Prostate gland (tissue), 2 donors: ENCODE results near the gene NTNG1. TPM values are rescaled to one million over a fixed set of nuclear protein-coding genes. Genes with fewer than 3 reads are reported as not detected.

Experiments
- DNase-seq: peaks from one replicate; pipeline ENCODE4 v3.0.0-alpha.2; 2019; ENCODE audit warnings: low spot score
- H3K27ac ChIP-seq, 2 donors: fragments of 200-600 bp; sonication (generic); 2 replicates each; pipeline ENCODE4 v1.5.1; 2017 to 2019
- H3K27me3 ChIP-seq: fragments of 200-600 bp; sonication (generic); replicated peaks from 2 replicates; pipeline ENCODE4 v1.5.1; 2019; ENCODE audit not compliant: insufficient read depth
- H3K36me3 ChIP-seq, 2 donors: fragments of 200-600 bp; sonication (generic); 1 replicate in 1 of 2; 2 replicates in 1 of 2; pipeline versions ENCODE4 v1.5.1 to v1.8.1; 2017 to 2019
- H3K4me1 ChIP-seq: fragments of 200-600 bp; sonication (generic); replicated peaks from 2 replicates; pipeline ENCODE4 v1.5.1; 2019
- H3K4me3 ChIP-seq, 2 donors: fragments of 200-600 bp; sonication (generic); 2 replicates each; pipeline ENCODE4 v1.5.1; 2017 to 2019
- H3K9me3 ChIP-seq: fragments of 200-600 bp; sonication (generic); 2 replicates; pipeline ENCODE4 v1.5.1; 2017
- POLR2A ChIP-seq: fragments of 450-650 bp; IDR thresholded peaks from one replicate; pipeline ENCODE4 v1.6.1; 2016; ENCODE audit warnings: antibody characterized with exemption, mild to moderate bottlenecking
- POLR2AphosphoS5 ChIP-seq: sonication (generic); formaldehyde crosslinking; IDR thresholded peaks from one replicate; pipeline ENCODE4 v1.6.1; 2017; ENCODE audit warnings: antibody characterized with exemption
- WGBS: methylation state at CpG from one replicate; pipeline ENCODE4 v1.1.5; 2018; 5-methylcytosine and 5-hydroxymethylcytosine counted together
- intact Hi-C: fragments of 100-400 bp; cut with DNase I; formaldehyde crosslinking; loops from one replicate; pipeline ENCODE4 v1.14.2; 2022
- small RNA-seq, 2 donors: library from RNA; depleted of rRNA; stranded (forward); fragments of <200 nt; gene quantifications; one replicate each; pipeline ENCODE3, GENCODE V24; 2016
- total RNA-seq, 2 donors: library from RNA; depleted of rRNA; stranded (reverse); fragments of >200 nt; gene quantifications; one replicate each; pipeline ENCODE4 v1.1.0, GENCODE V29; 2016
- TF ChIP-seq, protein P1 (sequence below), 4 experiments: fragments of 200-600 bp in 2 of 4; fragments of 450-650 bp in 2 of 4; sonication (generic) in 2 of 4; IDR thresholded peaks; 1 replicate in 3 of 4; 2 replicates in 1 of 4; pipeline ENCODE4 v1.5.1; 2016 to 2019; ENCODE audit warnings: antibody characterized with exemption in 4 of 4, mild to moderate bottlenecking in 2 of 4, moderate library complexity in 2 of 4

The NTNG1 gene
- total RNA-seq, 2 donors from 2014 or later: 2.6 to 5.1 TPM

DNA sequence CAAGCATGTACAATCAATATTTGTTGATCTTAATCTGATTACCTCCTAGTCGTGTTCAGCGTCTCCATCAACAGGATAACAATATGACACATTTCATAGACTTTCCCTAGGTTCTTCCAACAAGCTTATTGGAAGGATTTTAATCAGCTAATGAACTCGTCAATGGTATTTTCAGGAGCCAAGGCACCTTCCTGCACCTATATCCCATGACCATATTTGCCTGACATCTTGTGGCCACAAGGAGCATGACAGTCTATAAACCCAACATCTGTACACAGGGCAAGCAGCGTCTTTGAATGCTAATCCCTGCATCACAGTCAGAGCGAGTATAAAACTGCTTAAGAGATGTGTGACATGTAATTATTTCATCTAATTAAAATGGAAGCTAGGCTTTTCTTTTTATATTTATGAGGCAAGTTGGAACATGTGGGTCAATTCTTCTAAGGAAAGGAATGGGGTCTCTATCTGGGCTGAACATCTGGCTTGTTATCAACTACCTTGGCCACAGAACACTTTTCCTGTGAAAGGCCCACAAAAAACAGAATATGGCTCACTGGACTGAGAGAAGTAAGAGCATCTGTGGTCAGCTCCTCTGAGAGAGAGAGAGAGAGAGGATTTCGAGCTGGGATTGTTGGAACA, 388.8 kb downstream of the NTNG1 start:
- no peaks in the 10 kb centered on the region for H3K27me3 ChIP-seq
- peak; percentile 68 for DNase-seq
- peak; percentile 71 for TF ChIP-seq POLR2AphosphoS5
- no peak for TF ChIP-seq POLR2A
- TF ChIP-seq, protein P1, sequence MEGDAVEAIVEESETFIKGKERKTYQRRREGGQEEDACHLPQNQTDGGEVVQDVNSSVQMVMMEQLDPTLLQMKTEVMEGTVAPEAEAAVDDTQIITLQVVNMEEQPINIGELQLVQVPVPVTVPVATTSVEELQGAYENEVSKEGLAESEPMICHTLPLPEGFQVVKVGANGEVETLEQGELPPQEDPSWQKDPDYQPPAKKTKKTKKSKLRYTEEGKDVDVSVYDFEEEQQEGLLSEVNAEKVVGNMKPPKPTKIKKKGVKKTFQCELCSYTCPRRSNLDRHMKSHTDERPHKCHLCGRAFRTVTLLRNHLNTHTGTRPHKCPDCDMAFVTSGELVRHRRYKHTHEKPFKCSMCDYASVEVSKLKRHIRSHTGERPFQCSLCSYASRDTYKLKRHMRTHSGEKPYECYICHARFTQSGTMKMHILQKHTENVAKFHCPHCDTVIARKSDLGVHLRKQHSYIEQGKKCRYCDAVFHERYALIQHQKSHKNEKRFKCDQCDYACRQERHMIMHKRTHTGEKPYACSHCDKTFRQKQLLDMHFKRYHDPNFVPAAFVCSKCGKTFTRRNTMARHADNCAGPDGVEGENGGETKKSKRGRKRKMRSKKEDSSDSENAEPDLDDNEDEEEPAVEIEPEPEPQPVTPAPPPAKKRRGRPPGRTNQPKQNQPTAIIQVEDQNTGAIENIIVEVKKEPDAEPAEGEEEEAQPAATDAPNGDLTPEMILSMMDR (IDR thresholded peaks at IDR 0.05): peak in 3 of 4 experiments; percentile 75 to 87 (median 82)
- no peaks in the 10 kb centered on the region for H3K9me3 ChIP-seq
- no peaks in the 10 kb centered on the region for H3K4me1 ChIP-seq
- no peak overlapping the region for H3K4me3 ChIP-seq
- 14% methylated on average over 6 of the region's 6 CpGs for WGBS
- intact Hi-C loops: loop anchor here (5.0 to 10.0 kb wide), 2 partner anchors 215 to 472 kb away; partner anchors contain the start of gene PRMT6
- H3K27ac ChIP-seq: peak overlapping the region; percentile 8 to 29
- H3K36me3 ChIP-seq: no peaks in the 10 kb centered on the region

DNA sequence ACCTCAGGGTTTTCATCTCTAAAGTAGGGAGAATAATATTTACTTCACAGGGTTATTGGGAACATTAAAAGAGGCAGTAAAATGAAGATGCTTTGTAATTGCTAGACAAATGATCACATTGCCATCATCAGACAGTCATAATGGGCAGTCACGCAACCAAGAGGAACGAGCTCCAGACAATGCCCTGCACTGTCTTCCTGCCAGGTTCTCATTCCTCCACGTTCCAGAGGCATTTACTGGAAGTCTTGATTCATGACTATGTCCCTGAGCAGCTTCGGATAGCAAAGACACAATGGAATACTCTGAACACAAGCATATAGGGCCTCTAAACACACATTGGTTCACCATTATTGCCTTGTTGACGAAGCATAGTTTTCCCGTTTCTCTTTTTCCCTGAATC, 389.7 kb downstream of the NTNG1 start:
- Histone ChIP-seq H3K36me3 (no peaks in the 10 kb centered on the region), H3K4me1 (no peaks in the 10 kb centered on the region), H3K9me3 (no peaks in the 10 kb centered on the region), H3K27ac (peak overlapping the region in 1 of 2 donors; percentile 29), H3K4me3 (no peak overlapping the region), H3K27me3 (no peaks in the 10 kb centered on the region)
- DNase-seq: peak; percentile 89
- intact Hi-C loops: loop anchor here (10.0 kb wide), 1 partner anchor 214 kb away; no protein-coding TSS in a partner anchor
- TF ChIP-seq POLR2AphosphoS5 (peak; percentile 93), POLR2A (no peak)
- TF ChIP-seq, protein P1 (IDR thresholded peaks at IDR 0.05): no peak
- 16% methylated on average over 6 of the region's 6 CpGs for WGBS

DNA sequence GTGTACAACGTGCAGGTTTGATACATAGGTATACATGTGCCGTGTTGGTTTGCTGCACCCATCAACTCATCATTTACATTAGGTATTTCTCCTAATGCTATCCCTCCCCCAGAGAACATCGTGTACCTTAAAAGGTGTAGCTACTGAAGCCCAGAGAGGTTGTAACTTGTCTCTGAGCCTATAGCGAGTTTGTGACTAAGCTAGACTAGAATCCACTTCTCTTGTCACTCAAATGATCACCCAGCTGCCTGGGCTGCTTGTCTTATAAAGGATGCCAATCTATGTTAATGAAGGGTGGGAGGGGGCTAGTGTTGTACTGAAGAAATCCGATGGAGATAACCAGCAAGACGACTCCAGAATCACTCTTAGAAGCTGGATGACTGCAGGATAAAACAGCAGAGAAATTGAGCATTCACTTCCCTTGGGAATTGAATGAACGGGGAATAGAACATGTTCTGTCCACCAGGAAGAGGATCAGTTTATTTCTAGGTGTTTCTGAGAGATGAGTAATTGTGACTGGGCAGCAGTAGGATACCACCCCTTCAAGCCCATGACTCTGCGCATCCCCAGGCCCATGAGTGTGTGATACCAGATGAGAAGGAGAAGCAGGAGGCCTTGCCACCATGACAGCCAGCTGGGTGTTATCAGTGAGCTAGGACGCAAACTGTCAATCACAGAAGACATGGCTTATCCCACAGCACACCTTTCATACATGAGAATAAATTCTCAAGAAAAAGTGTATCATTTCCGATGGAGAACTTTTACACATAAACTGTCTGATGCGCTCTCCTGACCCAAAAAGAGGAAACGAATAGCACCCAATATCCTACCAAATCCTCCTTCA, 390.4 kb downstream of the NTNG1 start:
- intact Hi-C loops: loop anchor here (10.0 kb wide), 1 partner anchor 214 kb away; no protein-coding TSS in a partner anchor
- H3K27ac ChIP-seq: peak overlapping the region in 1 of 2 donors; percentile 29
- DNase-seq: no peak
- no peaks in the 10 kb centered on the region for H3K36me3 ChIP-seq
- WGBS: 72% methylated on average over 12 of the region's 12 CpGs
- no peaks in the 10 kb centered on the region for H3K27me3 ChIP-seq
- no peak overlapping the region for H3K4me3 ChIP-seq
- H3K9me3 ChIP-seq: no peaks in the 10 kb centered on the region
- TF ChIP-seq, protein P1 (IDR thresholded peaks at IDR 0.05): no peak
- TF ChIP-seq POLR2A (no peak), POLR2AphosphoS5 (no peak)
- peaks cover 3% of the 10 kb centered on the region for H3K4me1 ChIP-seq

DNA sequence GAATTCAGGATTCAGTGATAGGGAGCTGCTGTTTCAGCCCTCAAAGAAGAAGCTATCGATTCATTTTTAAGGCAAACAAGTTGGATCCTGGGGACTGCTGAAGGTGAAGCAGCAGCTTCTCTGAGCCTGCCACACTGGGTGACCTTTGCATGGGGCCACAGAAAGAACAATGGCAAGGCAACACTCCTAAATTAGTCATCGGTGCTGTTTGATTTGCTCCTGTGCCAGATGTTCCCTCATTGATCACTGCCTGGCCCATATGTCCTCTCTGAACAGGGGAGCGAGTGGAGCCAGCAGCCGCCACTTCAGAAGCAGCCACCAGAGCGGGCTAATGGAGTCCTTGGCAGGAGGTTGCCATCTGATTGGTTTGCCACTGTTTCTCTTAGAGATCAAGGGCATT, 391.5 kb downstream of the NTNG1 start:
- 51% methylated on average over 5 of the region's 5 CpGs for WGBS
- Histone ChIP-seq H3K4me1 (peaks cover 3% of the 10 kb centered on the region), H3K4me3 (no peak overlapping the region), H3K27ac (no peak overlapping the region), H3K9me3 (no peaks in the 10 kb centered on the region), H3K27me3 (no peaks in the 10 kb centered on the region), H3K36me3 (no peaks in the 10 kb centered on the region)
- intact Hi-C loops: loop anchor here (10.0 kb wide), 1 partner anchor 212 kb away; no protein-coding TSS in a partner anchor
- no peak for DNase-seq
- TF ChIP-seq POLR2A (no peak), POLR2AphosphoS5 (no peak)
- TF ChIP-seq, protein P1 (IDR thresholded peaks at IDR 0.05): no peak

Small RNAs within 50 kb of the gene (small RNA-seq; reads per million reads assigned to genes)
- gene AC114491.1: 0 reads per million in 2 donors

Other genes with a start within 250 kb of the NTNG1 start
- 10 to 100 TPM; 19.9 to 20.4 TPM for gene PRMT6, start 84.4 kb upstream of the NTNG1 start, total RNA-seq